Measurements from ENCODE around the gene PPFIBP1. TPM values are rescaled to one million over a fixed set of nuclear protein-coding genes. Genes with fewer than 3 reads are reported as not detected.

PPFIBP1 gene
- total and polyA plus RNA-seq, 2 of the 13 experiments (the other 11 are each of a cell fraction or from before 2014, with no cell fraction given): 16.2 to 21.8 TPM

- TF ChIP-seq TIGD3 (CRISPR knock-in tag; IDR thresholded peaks at IDR 0.05; ENCODE audit: borderline replicate concordance) (no peak), FOXK1 (CRISPR knock-in tag; IDR thresholded peaks at IDR 0.05; ENCODE audit: borderline replicate concordance, low read depth) (0 out of 2 replicates have a peak, but pooled peaks have one; percentile 24), ZNF136 (CRISPR knock-in tag; IDR thresholded peaks at IDR 0.05; ENCODE audit: low read depth) (no peak), ZNF282 (IDR thresholded peaks at IDR 0.05; ENCODE audit: partially characterized antibody) (no peak), ZNF598 (CRISPR knock-in tag; IDR thresholded peaks at IDR 0.05; ENCODE audit: borderline replicate concordance) (no peak), XRCC5 (optimal IDR thresholded peaks at IDR 0.05; ENCODE audit: low read length) (peak; percentile 26), IKZF4 (CRISPR knock-in tag; IDR thresholded peaks at IDR 0.05; ENCODE audit: borderline replicate concordance, low read depth, not compliant biosample characterization) (no peak), ZNF251 (CRISPR knock-in tag; IDR thresholded peaks at IDR 0.05) (no peak), ZNF629 (CRISPR knock-in tag; conservative IDR thresholded peaks at IDR 0.05) (no peak), ZUFSP (CRISPR knock-in tag; IDR thresholded peaks at IDR 0.05; ENCODE audit: borderline replicate concordance) (no peak), TOPORS (CRISPR knock-in tag; IDR thresholded peaks at IDR 0.05) (no peak), MZF1 (CRISPR knock-in tag; IDR thresholded peaks at IDR 0.05; ENCODE audit: borderline replicate concordance) (no peak), KDM2A (CRISPR knock-in tag; IDR thresholded peaks at IDR 0.05; ENCODE audit: borderline replicate concordance, low read depth) (no peak), HES4 (CRISPR knock-in tag; IDR thresholded peaks at IDR 0.05; ENCODE audit: borderline replicate concordance) (no peak), CHD2 (IDR thresholded peaks at IDR 0.05; ENCODE audit: low read depth, low read length) (no peak), NBN (conservative IDR thresholded peaks at IDR 0.05) (no peak), CSRNP1 (CRISPR knock-in tag; IDR thresholded peaks at IDR 0.05) (no peak), ZNF749 (CRISPR knock-in tag; IDR thresholded peaks at IDR 0.05; ENCODE audit: borderline replicate concordance) (no peak), STAT6 (CRISPR knock-in tag; IDR thresholded peaks at IDR 0.05; ENCODE audit: borderline replicate concordance) (0 out of 2 replicates have a peak, but pooled peaks have one; percentile 21), CEBPB (IDR thresholded peaks at IDR 0.05; ENCODE audit: borderline replicate concordance, low read depth, low read length) (peak; percentile 12; the same call in 1 of the 2 replicates), NKX3-1 (CRISPR knock-in tag; IDR thresholded peaks at IDR 0.05) (no peak), ATAD3A (CRISPR knock-in tag; IDR thresholded peaks at IDR 0.05) (no peak), ZMYM4 (CRISPR knock-in tag; IDR thresholded peaks at IDR 0.05) (no peak)
These were observed 179.9 kb downstream of the PPFIBP1 start (continued) for GRCh38 chr12:27703720-27704452.
